Natural killer cell (primary cell): ENCODE measurements around the gene FAM83F. TPM values are rescaled to one million over a fixed set of nuclear protein-coding genes. Genes with fewer than 3 reads are reported as not detected.
A peak's percentile ranks its signal among the peaks of the same experiment; 100 is the strongest.

Source experiments
- ATAC-seq, 3 donors: fragments of 150-1000 bp in 2 of 3; fragments of 200-7000 bp in 1 of 3; cut with Tn5 transposase; 1 replicate in 1 of 3; 2 replicates in 2 of 3; pipeline ENCODE4 v1.10.0; 2021; ENCODE audit warnings: mild to moderate bottlenecking in 2 of 3, moderate library complexity in 2 of 3
- DNase-seq, 2 donors: peaks; one replicate each; pipeline versions ENCODE4 v3.0.0 to v3.0.0-alpha.2; 2013 to 2021; ENCODE audit warnings: mixed read lengths in 1 of 2
- H3K27ac ChIP-seq: one replicate; pipeline ENCODE4 v1.5.1; 2013; ENCODE audit warnings: mild to moderate bottlenecking, low read length
- H3K27me3 ChIP-seq: one replicate; pipeline ENCODE4 v1.6.1; 2013; ENCODE audit warnings: low read length; ENCODE audit not compliant: control insufficient read depth, insufficient read depth
- H3K36me3 ChIP-seq: one replicate; pipeline ENCODE4 v1.6.1; 2013; ENCODE audit warnings: low read length; ENCODE audit not compliant: control insufficient read depth, insufficient read depth
- H3K4me1 ChIP-seq: one replicate; pipeline ENCODE4 v1.6.1; 2013; ENCODE audit warnings: low read length; ENCODE audit not compliant: control insufficient read depth, insufficient read depth
- H3K4me3 ChIP-seq: one replicate; pipeline ENCODE4 v1.5.1; 2013; ENCODE audit warnings: low read length
- H3K9me3 ChIP-seq: one replicate; pipeline ENCODE4 v1.6.1; 2013; ENCODE audit warnings: low read length; ENCODE audit not compliant: control insufficient read depth, insufficient read depth
- H3K27ac Mint-ChIP-seq, 2 donors: one replicate each; pipeline ENCODE4 v1.8.0; 2022; ENCODE audit warnings: mild to moderate bottlenecking in 2 of 2, mixed read lengths in 2 of 2, moderate library complexity in 1 of 2
- H3K27me3 Mint-ChIP-seq, 2 donors: one replicate each; pipeline ENCODE4 v1.8.0; 2022; ENCODE audit warnings: low read depth in 2 of 2, mixed read lengths in 2 of 2
- H3K36me3 Mint-ChIP-seq: one replicate; pipeline ENCODE4 v1.8.0; 2022; ENCODE audit warnings: mixed read lengths
- H3K4me1 Mint-ChIP-seq, 2 donors: one replicate each; pipeline ENCODE4 v1.8.0; 2022; ENCODE audit warnings: mixed read lengths in 2 of 2
- H3K4me3 Mint-ChIP-seq: one replicate; pipeline ENCODE4 v1.8.0; 2022; ENCODE audit warnings: mild to moderate bottlenecking, moderate library complexity, mixed read lengths
- H3K9me3 Mint-ChIP-seq, 2 donors: one replicate each; pipeline ENCODE4 v1.8.0; 2022; ENCODE audit warnings: mixed read lengths in 2 of 2
- WGBS: methylation state at CpG from one replicate; pipeline ENCODE4 v1.1.7; 2013; ENCODE audit warnings: missing lambda C conversion rate; ENCODE audit not compliant: insufficient coverage; 5-methylcytosine and 5-hydroxymethylcytosine counted together
- intact Hi-C: fragments of 100-400 bp; cut with micrococcal nuclease; formaldehyde crosslinking; loops from one replicate; pipeline ENCODE4 v1.14.2; 2022
- total RNA-seq, 4 donors: library from RNA; stranded (reverse); fragments of 120-200 nt in 1 of 4; gene quantifications; one replicate each; pipeline versions ENCODE4 v1.2.3 to v1.2.4, GENCODE V29; 2013 to 2022
- TF ChIP-seq, protein P1 (sequence below): fragments of 200-600 bp; IDR thresholded peaks from one replicate; pipeline ENCODE4 v1.8.0; 2022; ENCODE audit warnings: antibody characterized with exemption

FAM83F gene
- total RNA-seq, 3 donors from 2014 or later (not counting 1 experiment from before 2014, with no cell fraction given): 1.0 to 7.5 TPM; not detected in 1

DNA sequence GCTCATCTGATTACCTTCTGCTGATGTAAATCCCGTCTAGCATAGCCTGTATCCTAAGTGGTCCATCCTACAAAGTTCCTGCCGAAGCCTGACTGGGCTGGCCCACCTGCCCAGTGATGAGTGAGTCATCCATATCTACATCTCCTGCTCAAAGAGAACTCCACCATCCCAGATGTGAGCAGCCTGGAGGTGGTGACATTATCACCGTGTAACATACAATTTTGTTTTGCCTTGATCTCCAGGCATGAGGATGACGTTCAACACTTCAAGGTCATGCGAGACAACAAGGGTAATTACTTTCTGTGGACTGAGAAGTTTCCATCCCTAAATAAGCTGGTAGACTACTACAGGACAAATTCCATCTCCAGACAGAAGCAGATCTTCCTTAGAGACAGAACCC is 29.0 kb upstream of the FAM83F start:
- Mint-ChIP-seq H3K36me3 (peaks cover 46% of the 10 kb centered on the region), H3K27me3 (no peaks in the 10 kb centered on the region), H3K4me1 (peaks cover 27 to 34% of the 10 kb centered on the region in 2 donors), H3K27ac (no peak overlapping the region), H3K9me3 (no peaks in the 10 kb centered on the region), H3K4me3 (no peak overlapping the region)
- 96% methylated on average over 5 of the region's 5 CpGs for WGBS
- Histone ChIP-seq H3K27me3 (no peaks in the 10 kb centered on the region), H3K4me3 (no peak overlapping the region), H3K4me1 (peaks cover 25% of the 10 kb centered on the region), H3K27ac (no peak overlapping the region), H3K9me3 (no peaks in the 10 kb centered on the region), H3K36me3 (peaks cover 70% of the 10 kb centered on the region)
- intact Hi-C loops: no loop called here
- ATAC-seq (no peak), DNase-seq (no peak)
- TF ChIP-seq, protein P1, sequence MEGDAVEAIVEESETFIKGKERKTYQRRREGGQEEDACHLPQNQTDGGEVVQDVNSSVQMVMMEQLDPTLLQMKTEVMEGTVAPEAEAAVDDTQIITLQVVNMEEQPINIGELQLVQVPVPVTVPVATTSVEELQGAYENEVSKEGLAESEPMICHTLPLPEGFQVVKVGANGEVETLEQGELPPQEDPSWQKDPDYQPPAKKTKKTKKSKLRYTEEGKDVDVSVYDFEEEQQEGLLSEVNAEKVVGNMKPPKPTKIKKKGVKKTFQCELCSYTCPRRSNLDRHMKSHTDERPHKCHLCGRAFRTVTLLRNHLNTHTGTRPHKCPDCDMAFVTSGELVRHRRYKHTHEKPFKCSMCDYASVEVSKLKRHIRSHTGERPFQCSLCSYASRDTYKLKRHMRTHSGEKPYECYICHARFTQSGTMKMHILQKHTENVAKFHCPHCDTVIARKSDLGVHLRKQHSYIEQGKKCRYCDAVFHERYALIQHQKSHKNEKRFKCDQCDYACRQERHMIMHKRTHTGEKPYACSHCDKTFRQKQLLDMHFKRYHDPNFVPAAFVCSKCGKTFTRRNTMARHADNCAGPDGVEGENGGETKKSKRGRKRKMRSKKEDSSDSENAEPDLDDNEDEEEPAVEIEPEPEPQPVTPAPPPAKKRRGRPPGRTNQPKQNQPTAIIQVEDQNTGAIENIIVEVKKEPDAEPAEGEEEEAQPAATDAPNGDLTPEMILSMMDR: no peak

DNA sequence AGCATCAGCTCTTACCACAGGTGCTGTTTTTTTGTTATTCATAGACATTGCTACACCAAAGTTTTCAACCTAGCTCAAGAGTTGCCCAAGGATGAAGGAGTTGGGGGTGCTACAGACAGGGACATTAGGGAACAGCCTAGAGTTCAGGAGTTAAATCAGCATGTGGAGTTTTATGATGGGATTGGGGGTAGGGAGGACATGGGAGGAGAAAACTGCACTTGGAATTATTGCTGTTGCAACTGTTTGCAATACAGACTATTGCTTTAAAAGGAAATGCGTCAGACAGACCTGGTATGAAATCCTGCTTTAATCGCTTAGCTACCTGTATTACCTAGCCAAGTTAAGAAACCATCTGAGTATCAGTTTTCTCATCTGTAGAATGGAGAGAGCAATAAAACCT is 28.3 kb upstream of the FAM83F start:
- H3K4me3 Mint-ChIP-seq: no peak overlapping the region

DNA sequence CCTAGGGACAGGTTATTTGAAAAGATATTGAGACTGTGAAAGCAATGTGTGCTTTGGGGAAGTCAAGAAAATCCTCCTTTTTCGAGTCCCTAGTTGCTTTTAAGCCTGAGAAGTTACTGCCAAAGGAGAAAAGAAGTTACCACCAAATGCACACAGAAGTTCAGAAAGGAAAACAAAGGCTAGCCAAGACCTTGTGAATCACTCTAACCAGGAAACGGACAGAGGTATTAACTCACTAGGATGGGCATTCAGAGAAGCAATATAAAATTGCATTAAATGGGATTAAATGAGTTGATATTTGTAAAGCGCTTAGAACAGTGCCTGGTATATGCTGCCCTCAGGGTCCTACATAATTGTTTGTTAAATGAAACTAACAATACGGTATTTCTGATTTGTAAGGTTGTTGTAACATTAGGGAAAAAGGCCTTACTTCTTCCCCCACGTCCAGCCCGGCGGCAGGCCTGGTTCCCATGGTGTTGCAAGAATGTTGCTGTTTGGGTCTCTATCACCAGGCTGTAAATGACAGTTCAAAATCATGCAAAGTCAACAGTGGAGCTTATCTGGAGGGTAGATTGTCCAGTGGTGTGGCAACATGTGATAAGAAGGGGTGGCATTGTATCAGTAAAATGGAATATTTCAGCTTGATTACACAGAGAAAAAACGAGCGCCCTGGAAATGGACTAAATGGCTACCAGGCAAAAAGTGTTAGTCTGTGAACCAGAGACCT is 27.5 kb upstream of the FAM83F start:
- 96% methylated on average over 9 of the region's 9 CpGs for WGBS
- ATAC-seq (peak in 1 of 3 donors; percentile 64), DNase-seq (no peak)
- Mint-ChIP-seq H3K4me3 (no peak overlapping the region), H3K27me3 (no peaks in the 10 kb centered on the region), H3K4me1 (peaks cover 13 to 25% of the 10 kb centered on the region in 2 donors), H3K36me3 (peaks cover 46% of the 10 kb centered on the region), H3K9me3 (no peaks in the 10 kb centered on the region), H3K27ac (no peak overlapping the region)
- intact Hi-C loops: no loop called here
- TF ChIP-seq, protein P1: no peak
- Histone ChIP-seq H3K4me1 (peaks cover 12% of the 10 kb centered on the region), H3K9me3 (no peaks in the 10 kb centered on the region), H3K36me3 (peaks cover 85% of the 10 kb centered on the region), H3K27me3 (no peaks in the 10 kb centered on the region), H3K4me3 (no peak overlapping the region), H3K27ac (no peak overlapping the region)

More for the DNA sequence above, 28.3 kb upstream of the FAM83F start:
- H3K9me3 ChIP-seq: no peaks in the 10 kb centered on the region
- 100% methylated on average over 2 of the region's 2 CpGs for WGBS
- intact Hi-C loops: no loop called here
- peaks cover 20 to 27% of the 10 kb centered on the region in 2 donors for H3K4me1 Mint-ChIP-seq
- no peaks in the 10 kb centered on the region for H3K27me3 Mint-ChIP-seq
- peaks cover 77% of the 10 kb centered on the region for H3K36me3 ChIP-seq
- TF ChIP-seq, protein P1: no peak
- no peak overlapping the region for H3K4me3 ChIP-seq
- H3K27ac ChIP-seq: no peak overlapping the region
- no peaks in the 10 kb centered on the region for H3K27me3 ChIP-seq
- ATAC-seq: no peak
- H3K36me3 Mint-ChIP-seq: peaks cover 46% of the 10 kb centered on the region
- peaks cover 18% of the 10 kb centered on the region for H3K4me1 ChIP-seq
- no peak for DNase-seq
- no peak overlapping the region for H3K27ac Mint-ChIP-seq
- H3K9me3 Mint-ChIP-seq: no peaks in the 10 kb centered on the region
